Left ventricle myocardium superior (tissue), 1 donor: ENCODE data around the gene RUVBL1. TPM values are rescaled to one million over a fixed set of nuclear protein-coding genes. Genes with fewer than 3 reads are reported as not detected.

ENCODE experiments used
- ATAC-seq: fragments of 200-7000 bp; cut with Tn5 transposase; one replicate; pipeline ENCODE4 v1.9.1; 2020; ENCODE audit warnings: mild to moderate bottlenecking, moderate library complexity
- DNase-seq: peaks from one replicate; pipeline ENCODE4 v3.0.0-alpha.2; 2020
- intact Hi-C: fragments of 100-400 bp; cut with micrococcal nuclease; formaldehyde crosslinking; loops from one replicate; pipeline ENCODE4 v1.11.0; 2022
- total RNA-seq: library from RNA; stranded (reverse); fragmentation: NEBNext Ultra II Directional; extraction: Animal tissue kit (Norgen Biotek cat#: 25700); gene quantifications from one replicate; pipeline ENCODE4 v1.2.1, GENCODE V29; 2021
- donor health status: DM: no; HTN: yes; CAD: no; lungs with severe emphysema.

The RUVBL1 gene
- total RNA-seq, 1 donor from 2014 or later = 22.6 TPM

GRCh38 chr3:128094295-128095151, 29.1 kb downstream of the RUVBL1 start:
- DNase-seq (no peak), ATAC-seq (peak; percentile 11)
- intact Hi-C loops = loop anchor here (5.0 kb wide), 1 partner anchor 38 kb away; no protein-coding TSS in a partner anchor

GRCh38 chr3:128091586-128091985, 32.0 kb downstream of the RUVBL1 start:
- intact Hi-C loops = loop anchor here (5.0 kb wide), 1 partner anchor 41 kb away; no protein-coding TSS in a partner anchor
- DNase-seq = no peak
- ATAC-seq = no peak

GRCh38 chr3:128089135-128089534, 34.5 kb downstream of the RUVBL1 start:
- DNase-seq (no peak), ATAC-seq (no peak)
- intact Hi-C loops = no loop called here

- ATAC-seq = peak; percentile 44
These were observed 39.0 kb downstream of the RUVBL1 start for GRCh38 chr3:128084675-128085021.

GRCh38 chr3:128083980-128084674, 39.5 kb downstream of the RUVBL1 start:
- DNase-seq (no peak), ATAC-seq (peak; percentile 82)

More at GRCh38 chr3:128084675-128085021, 39.0 kb downstream of the RUVBL1 start:
- intact Hi-C loops = no loop called here
- peak; percentile 53 for DNase-seq

GRCh38 chr3:128083396-128083795, 40.2 kb downstream of the RUVBL1 start:
- peak; percentile 40 for ATAC-seq
- intact Hi-C loops = no loop called here
- DNase-seq = no peak

More at GRCh38 chr3:128083980-128084674, 39.5 kb downstream of the RUVBL1 start:
- intact Hi-C loops = no loop called here

GRCh38 chr3:128082546-128082945, 41.1 kb downstream of the RUVBL1 start:
- DNase-seq (no peak), ATAC-seq (no peak)
- intact Hi-C loops = no loop called here

- DNase-seq = no peak
- no peak for ATAC-seq
- intact Hi-C loops = no loop called here
These were observed 41.8 kb downstream of the RUVBL1 start for GRCh38 chr3:128081846-128082245.

- DNase-seq = no peak
- ATAC-seq = no peak
- intact Hi-C loops = no loop called here
These were observed 42.4 kb downstream of the RUVBL1 start for GRCh38 chr3:128081226-128081625.

GRCh38 chr3:128080323-128081080, 43.1 kb downstream of the RUVBL1 start:
- DNase-seq = no peak

GRCh38 chr3:128079823-128080222, 43.8 kb downstream of the RUVBL1 start:
- ATAC-seq (no peak), DNase-seq (no peak)
- intact Hi-C loops = loop anchor here (10.0 kb wide), 1 partner anchor 415 kb away; the partner anchor contains the start of gene GATA2

More at GRCh38 chr3:128080323-128081080, 43.1 kb downstream of the RUVBL1 start:
- intact Hi-C loops = no loop called here
- ATAC-seq = no peak

GRCh38 chr3:128078875-128079274, 44.7 kb downstream of the RUVBL1 start:
- no peak for ATAC-seq
- intact Hi-C loops = loop anchor here (10.0 kb wide), 1 partner anchor 416 kb away; the partner anchor contains the start of gene GATA2
- no peak for DNase-seq

- intact Hi-C loops = loop anchor here (10.0 kb wide), 1 partner anchor 416 kb away; the partner anchor contains the start of gene GATA2
- DNase-seq = no peak
- ATAC-seq = no peak
These were observed 45.3 kb downstream of the RUVBL1 start for GRCh38 chr3:128078322-128078721.

- intact Hi-C loops = loop anchor here (10.0 kb wide), 1 partner anchor 417 kb away; the partner anchor contains the start of gene GATA2
- ATAC-seq (no peak), DNase-seq (no peak)
These were observed 45.9 kb downstream of the RUVBL1 start for GRCh38 chr3:128077665-128078064.

GRCh38 chr3:128077202-128077624, 46.4 kb downstream of the RUVBL1 start:
- intact Hi-C loops = loop anchor here (10.0 kb wide), 1 partner anchor 418 kb away; the partner anchor contains the start of gene GATA2
- ATAC-seq = no peak
- DNase-seq = no peak

GRCh38 chr3:128076483-128077201, 47.0 kb downstream of the RUVBL1 start:
- ATAC-seq (peak; percentile 14), DNase-seq (peak; percentile 65)
- intact Hi-C loops = loop anchor here (10.0 kb wide), 1 partner anchor 418 kb away; the partner anchor contains the start of gene GATA2

- intact Hi-C loops = loop anchor here (10.0 kb wide), 1 partner anchor 419 kb away; the partner anchor contains the start of gene GATA2
- ATAC-seq = peak; percentile 90
- DNase-seq = peak; percentile 95
These were observed 47.8 kb downstream of the RUVBL1 start for GRCh38 chr3:128075522-128076482.
